Endothelial cell of umbilical vein (primary cell): ENCODE data around the gene FBXO24. TPM values are rescaled to one million over a fixed set of nuclear protein-coding genes. Genes with fewer than 3 reads are reported as not detected.

Source experiments
- BruUV-seq: library from RNA; stranded (reverse); fragments of 400-500 nt; replicated peaks from 2 replicates; lab custom pipeline; 2021; lab: Mats Ljungman, UMichigan
- CTCF ChIA-PET: fragments of 300-600, 350-600 bp; sonication (Branson Sonifier 250); formaldehyde crosslinking; loops from one replicate; lab custom pipeline; 2021; ENCODE audit warnings: antibody characterized with exemption, inconsistent platforms; lab: Charles Lee
- POLR2A ChIA-PET: fragments of 300-600, 350-600 bp; sonication (Branson Sonifier 250); formaldehyde crosslinking; loops from one replicate; lab custom pipeline; 2021; ENCODE audit warnings: antibody characterized with exemption, inconsistent platforms; lab: Charles Lee
- DNase-seq: peaks from one replicate; pipeline ENCODE4 v3.0.0-alpha.2; 2011; ENCODE audit warnings: low read depth, low spot score
- FAIRE-seq: peaks from 2 replicates; lab custom pipeline; 2011; peaks lifted over from hg19 to GRCh38; lab: Jason Lieb, UNC
- H2AFZ ChIP-seq: 2 replicates; pipeline ENCODE4 v1.6.0; 2012; ENCODE audit warnings: low read depth, low read length, control low read depth, inconsistent platforms
- H3K27ac ChIP-seq: 2 replicates; pipeline ENCODE4 v1.5.1; 2011; ENCODE audit warnings: low read depth, mild to moderate bottlenecking, control low read depth, low read length, moderate library complexity; ENCODE audit not compliant: insufficient read depth
- H3K27me3 ChIP-seq, 2 experiments: 2 replicates each; pipeline versions ENCODE4 v1.6.0 to v1.6.1; 2011; ENCODE audit warnings: low read length in 2 of 2, mixed read lengths in 1 of 2; ENCODE audit not compliant: control insufficient read depth in 2 of 2, insufficient read depth in 2 of 2
- H3K36me3 ChIP-seq, 2 experiments: 2 replicates in 1 of 2; 3 replicates in 1 of 2; pipeline ENCODE4 v1.5.1; 2011; ENCODE audit warnings: low read length in 2 of 2, mild to moderate bottlenecking in 1 of 2, moderate library complexity in 1 of 2; ENCODE audit not compliant: control insufficient read depth in 2 of 2, insufficient read depth in 2 of 2; ENCODE audit errors: extremely low read depth in 1 of 2
- H3K4me1 ChIP-seq: 3 replicates; pipeline ENCODE4 v1.5.1; 2011; ENCODE audit warnings: mild to moderate bottlenecking, low read length; ENCODE audit not compliant: control insufficient read depth, insufficient read depth; ENCODE audit errors: extremely low read depth
- H3K4me2 ChIP-seq: 2 replicates; pipeline ENCODE4 v1.6.1; 2011; ENCODE audit warnings: low read length, control low read depth, mixed read lengths; ENCODE audit not compliant: insufficient read depth
- H3K4me3 ChIP-seq, 3 experiments: fragments of 200-600 bp in 1 of 3; sonication (generic), shearing (Covaris generic) in 1 of 3; replicated peaks in 1 of 3; 2 replicates each; pipeline ENCODE4 v1.5.1; 2011 to 2016; ENCODE audit warnings: control low read depth in 3 of 3, low read length in 3 of 3, mild to moderate bottlenecking in 2 of 3, inconsistent platforms in 1 of 3, low read depth in 1 of 3, moderate library complexity in 1 of 3; ENCODE audit not compliant: insufficient read depth in 1 of 3
- H3K79me2 ChIP-seq: 2 replicates; pipeline ENCODE4 v1.6.0; 2012; ENCODE audit warnings: low read length, inconsistent platforms; ENCODE audit not compliant: control insufficient read depth, insufficient read depth
- H3K9ac ChIP-seq: replicated peaks from 2 replicates; pipeline ENCODE3; 2011; ENCODE audit warnings: low read length, control low read depth; ENCODE audit not compliant: insufficient read depth; ENCODE audit errors: extremely low read depth
- H3K9me1 ChIP-seq: replicated peaks from 3 replicates; pipeline ENCODE4 v1.6.0; 2011; ENCODE audit warnings: mild to moderate bottlenecking, low read length; ENCODE audit not compliant: control insufficient read depth, insufficient read depth; ENCODE audit errors: extremely low read depth
- H3K9me3 ChIP-seq: replicated peaks from 2 replicates; pipeline ENCODE4 v1.5.1; 2012; ENCODE audit warnings: low read length, inconsistent platforms; ENCODE audit not compliant: control insufficient read depth, insufficient read depth
- H4K20me1 ChIP-seq: replicated peaks from 2 replicates; pipeline ENCODE3; 2011; ENCODE audit warnings: mild to moderate bottlenecking, low read length; ENCODE audit not compliant: control insufficient read depth, insufficient read depth; ENCODE audit errors: extremely low read depth
- EZH2 ChIP-seq: IDR thresholded peaks from 2 replicates; pipeline ENCODE4 v1.6.1; 2012; ENCODE audit warnings: borderline replicate concordance, low read depth, mild to moderate bottlenecking, moderate library complexity, low read length, inconsistent platforms; ENCODE audit not compliant: severe bottlenecking
- FOS ChIP-seq: IDR thresholded peaks from 2 replicates; pipeline ENCODE4 v1.6.1; 2011; ENCODE audit warnings: mild to moderate bottlenecking, low read length, moderate library complexity, borderline replicate concordance; ENCODE audit not compliant: insufficient read depth
- GATA2 ChIP-seq: IDR thresholded peaks from 2 replicates; pipeline ENCODE4 v1.7.0; 2011; ENCODE audit warnings: low read depth, mild to moderate bottlenecking, moderate library complexity, mixed read lengths, low read length; ENCODE audit not compliant: insufficient read length, insufficient read depth
- JUN ChIP-seq: IDR thresholded peaks from 2 replicates; pipeline ENCODE4 v1.6.1; 2011; ENCODE audit warnings: borderline replicate concordance, low read depth; ENCODE audit not compliant: insufficient read length, insufficient read depth
- MYC ChIP-seq: IDR thresholded peaks from one replicate; pipeline ENCODE4 v1.6.1; 2011; ENCODE audit warnings: mild to moderate bottlenecking, low read depth, low read length
- POLR2A ChIP-seq: IDR thresholded peaks from 2 replicates; pipeline ENCODE4 v1.6.1; 2012; ENCODE audit warnings: low read depth, mild to moderate bottlenecking, control low read depth, low read length
- POLR2AphosphoS5 ChIP-seq: IDR thresholded peaks from 2 replicates; pipeline ENCODE4 v1.6.1; 2012; ENCODE audit warnings: low read depth, mild to moderate bottlenecking, control low read depth, low read length, moderate library complexity; ENCODE audit not compliant: insufficient read depth
- dilution Hi-C: fragments of 300-500 bp; cut with MboI; formaldehyde crosslinking; loops from one replicate; pipeline ENCODE4 v1.15.0; 2019; ENCODE audit warnings: low sequenced_read_pairs; ENCODE audit not compliant: extremely low pct_ligation_motif_present
- intact Hi-C: fragments of 100-400 bp; cut with micrococcal nuclease; formaldehyde crosslinking; loops from one replicate; pipeline ENCODE4 v1.10.0; 2022
- polyA plus RNA-seq, 4 experiments: library from polyadenylated mRNA; depleted of rRNA in 3 of 4; stranded (reverse) in 3 of 4; unstranded in 1 of 4; fragments of >200 nt; gene quantifications; 2 replicates each; pipeline versions ENCODE4 v1.2.1 to v1.2.3, GENCODE V29; 2011 to 2012; ENCODE audit warnings: missing spikeins in 1 of 4
- total RNA-seq: library from RNA; stranded (reverse); gene quantifications from 2 replicates; pipeline ENCODE4 v1.2.3, GENCODE V29; 2021
- TF ChIP-seq, protein P1 (sequence below), 2 donors: IDR thresholded peaks; 1 replicate in 1 of 2; 2 replicates in 1 of 2; pipeline ENCODE4 v1.5.1; 2011; ENCODE audit warnings: low read length in 2 of 2, mild to moderate bottlenecking in 2 of 2, moderate library complexity in 2 of 2, control low read depth in 1 of 2, inconsistent platforms in 1 of 2, low read depth in 1 of 2; ENCODE audit not compliant: insufficient read depth in 1 of 2; ENCODE audit errors: extremely low read depth in 1 of 2
- TF ChIP-seq, protein P2 (sequence below): IDR thresholded peaks from 2 replicates; pipeline ENCODE4 v1.6.1; 2011; ENCODE audit not compliant: insufficient read depth, insufficient read length

FBXO24 gene
- total and polyA plus RNA-seq, 2 donors (not counting 3 experiments of a cell fraction or from before 2014, with no cell fraction given) = 0.37 to 0.38 TPM

GRCh38 chr7:100603726-100604027 is 17.5 kb downstream of the FBXO24 start:
- POLR2A ChIA-PET = no interaction called here
- H3K27ac ChIP-seq = no peak overlapping the region
- no peaks in the 10 kb centered on the region for H3K9me1 ChIP-seq

More at GRCh38 chr7:100603726-100604027, 17.5 kb downstream of the FBXO24 start:
- Histone ChIP-seq H3K36me3 (no peaks in the 10 kb centered on the region), H2AFZ (peak overlapping the region; percentile 96), H3K79me2 (no peaks in the 10 kb centered on the region), H3K4me1 (peaks cover 25% of the 10 kb centered on the region), H3K27me3 (no peaks in the 10 kb centered on the region), H4K20me1 (no peaks in the 10 kb centered on the region), H3K4me3 (peak overlapping the region in 1 of 3 experiments; percentile 28), H3K9me3 (no peaks in the 10 kb centered on the region), H3K9ac (peak overlapping the region; percentile 16), H3K4me2 (peak overlapping the region; percentile 42)
- intact Hi-C loops = loop anchor here (1.0 to 2.0 kb wide), 4 partner anchors 9 to 79 kb away; partner anchors contain the start of genes FBXO24, GNB2, LRCH4 and MOSPD3
- TF ChIP-seq, protein P1, sequence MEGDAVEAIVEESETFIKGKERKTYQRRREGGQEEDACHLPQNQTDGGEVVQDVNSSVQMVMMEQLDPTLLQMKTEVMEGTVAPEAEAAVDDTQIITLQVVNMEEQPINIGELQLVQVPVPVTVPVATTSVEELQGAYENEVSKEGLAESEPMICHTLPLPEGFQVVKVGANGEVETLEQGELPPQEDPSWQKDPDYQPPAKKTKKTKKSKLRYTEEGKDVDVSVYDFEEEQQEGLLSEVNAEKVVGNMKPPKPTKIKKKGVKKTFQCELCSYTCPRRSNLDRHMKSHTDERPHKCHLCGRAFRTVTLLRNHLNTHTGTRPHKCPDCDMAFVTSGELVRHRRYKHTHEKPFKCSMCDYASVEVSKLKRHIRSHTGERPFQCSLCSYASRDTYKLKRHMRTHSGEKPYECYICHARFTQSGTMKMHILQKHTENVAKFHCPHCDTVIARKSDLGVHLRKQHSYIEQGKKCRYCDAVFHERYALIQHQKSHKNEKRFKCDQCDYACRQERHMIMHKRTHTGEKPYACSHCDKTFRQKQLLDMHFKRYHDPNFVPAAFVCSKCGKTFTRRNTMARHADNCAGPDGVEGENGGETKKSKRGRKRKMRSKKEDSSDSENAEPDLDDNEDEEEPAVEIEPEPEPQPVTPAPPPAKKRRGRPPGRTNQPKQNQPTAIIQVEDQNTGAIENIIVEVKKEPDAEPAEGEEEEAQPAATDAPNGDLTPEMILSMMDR (IDR thresholded peaks at IDR 0.05; ENCODE audit: extremely low read depth in 1 of 2, insufficient read depth in 1 of 2, low read depth in 1 of 2, low read length in 2 of 2) = no peak
- TF ChIP-seq EZH2 = no peak
- TF ChIP-seq POLR2AphosphoS5 = no peak
- TF ChIP-seq FOS = no peak
- TF ChIP-seq, protein P2, sequence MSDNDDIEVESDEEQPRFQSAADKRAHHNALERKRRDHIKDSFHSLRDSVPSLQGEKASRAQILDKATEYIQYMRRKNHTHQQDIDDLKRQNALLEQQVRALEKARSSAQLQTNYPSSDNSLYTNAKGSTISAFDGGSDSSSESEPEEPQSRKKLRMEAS = no peak
- TF ChIP-seq MYC = no peak
- TF ChIP-seq POLR2A = no peak
- no peak for TF ChIP-seq JUN
- no peak for TF ChIP-seq GATA2
- DNase-seq (no peak), FAIRE-seq (no peak)
- CTCF ChIA-PET = interaction anchor here (1.1 to 2.8 kb wide), 4 partner anchors 9 to 77 kb away, joined by 3 to 10 read pairs (median 4); partner anchors contain the start of genes FBXO24 and MOSPD3
- dilution Hi-C loops = no loop called here
- BruUV-seq = no TSS peak
